BJ (cell line): ENCODE results near the gene MIF. TPM values are rescaled to one million over a fixed set of nuclear protein-coding genes. Genes with fewer than 3 reads are reported as not detected.
"Not testable (repeated sequence)": the region's sequence is repeated elsewhere in the genome, so short reads cannot be mapped to it uniquely, and the experiment has no call there.

ENCODE experiments used
- CTCF ChIA-PET: fragments of 350-600 bp; formaldehyde crosslinking; extraction: SDS; loops from one replicate; lab custom pipeline; 2021; ENCODE audit warnings: antibody characterized with exemption, inconsistent platforms; lab: Yijun Ruan, JAX
- POLR2A ChIA-PET: fragments of 300-600 bp; sonication (Branson Sonifier 250); formaldehyde crosslinking; extraction: SDS; loops from one replicate; lab custom pipeline; 2021; ENCODE audit warnings: antibody characterized with exemption; lab: Charles Lee
- DNase-seq: peaks from one replicate; pipeline ENCODE4 v3.0.0-alpha.2; 2011; ENCODE audit warnings: low read depth
- H3K27me3 ChIP-seq: 2 replicates; pipeline ENCODE4 v1.6.0; 2011; ENCODE audit warnings: low read length; ENCODE audit not compliant: control insufficient read depth, insufficient read depth
- H3K36me3 ChIP-seq: 2 replicates; pipeline ENCODE4 v1.5.1; 2011; ENCODE audit warnings: low read length; ENCODE audit not compliant: control insufficient read depth, insufficient read depth
- H3K4me3 ChIP-seq: 2 replicates; pipeline ENCODE4 v1.5.1; 2011; ENCODE audit warnings: low read depth, mild to moderate bottlenecking, control low read depth, low read length
- polyA plus RNA-seq: library from polyadenylated mRNA; depleted of rRNA; stranded (reverse); fragments of >200 nt; gene quantifications from 2 replicates; pipeline ENCODE4 v1.2.3, GENCODE V29; 2011
- TF ChIP-seq, protein P1 (sequence below): IDR thresholded peaks from 2 replicates; pipeline ENCODE4 v1.5.1; 2011; ENCODE audit warnings: low read depth, mild to moderate bottlenecking, control low read depth, inconsistent platforms, low read length, moderate library complexity; ENCODE audit not compliant: insufficient read depth

The MIF gene
- polyA plus RNA-seq, 1 experiment = 202 TPM

DNA sequence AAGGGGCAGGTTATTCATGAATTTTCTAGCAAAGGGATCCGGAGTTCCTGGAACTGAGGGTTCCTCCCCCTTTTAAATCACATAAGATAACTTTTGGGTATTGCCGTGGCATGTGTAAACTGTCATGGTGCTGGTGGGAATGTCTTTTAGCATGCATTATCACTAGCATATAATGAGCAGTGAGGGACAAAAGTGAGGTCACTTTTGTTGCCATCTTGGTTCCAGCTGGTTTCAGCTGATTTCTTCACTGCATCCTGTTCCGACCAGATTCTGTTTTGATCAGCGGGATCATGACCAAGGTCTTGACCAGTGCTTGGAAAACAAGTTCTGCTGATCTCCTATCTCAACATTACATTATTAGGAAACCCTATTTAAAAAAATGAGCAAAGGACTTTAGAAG is 7.4 kb downstream of the MIF start:
- Histone ChIP-seq H3K27me3 (no peaks in the 10 kb centered on the region), H3K4me3 (no peak overlapping the region), H3K36me3 (peaks cover 8% of the 10 kb centered on the region)
- CTCF ChIA-PET = no interaction called here
- POLR2A ChIA-PET = no interaction called here
- no peak for DNase-seq
- TF ChIP-seq, protein P1, sequence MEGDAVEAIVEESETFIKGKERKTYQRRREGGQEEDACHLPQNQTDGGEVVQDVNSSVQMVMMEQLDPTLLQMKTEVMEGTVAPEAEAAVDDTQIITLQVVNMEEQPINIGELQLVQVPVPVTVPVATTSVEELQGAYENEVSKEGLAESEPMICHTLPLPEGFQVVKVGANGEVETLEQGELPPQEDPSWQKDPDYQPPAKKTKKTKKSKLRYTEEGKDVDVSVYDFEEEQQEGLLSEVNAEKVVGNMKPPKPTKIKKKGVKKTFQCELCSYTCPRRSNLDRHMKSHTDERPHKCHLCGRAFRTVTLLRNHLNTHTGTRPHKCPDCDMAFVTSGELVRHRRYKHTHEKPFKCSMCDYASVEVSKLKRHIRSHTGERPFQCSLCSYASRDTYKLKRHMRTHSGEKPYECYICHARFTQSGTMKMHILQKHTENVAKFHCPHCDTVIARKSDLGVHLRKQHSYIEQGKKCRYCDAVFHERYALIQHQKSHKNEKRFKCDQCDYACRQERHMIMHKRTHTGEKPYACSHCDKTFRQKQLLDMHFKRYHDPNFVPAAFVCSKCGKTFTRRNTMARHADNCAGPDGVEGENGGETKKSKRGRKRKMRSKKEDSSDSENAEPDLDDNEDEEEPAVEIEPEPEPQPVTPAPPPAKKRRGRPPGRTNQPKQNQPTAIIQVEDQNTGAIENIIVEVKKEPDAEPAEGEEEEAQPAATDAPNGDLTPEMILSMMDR = no peak

GRCh38 chr22:23903328-23903971 is 9.3 kb downstream of the MIF start:
- Histone ChIP-seq H3K27me3 (no peaks in the 10 kb centered on the region), H3K4me3 (no peak overlapping the region), H3K36me3 (no peaks in the 10 kb centered on the region; the same call in none of the 2 replicates)
- TF ChIP-seq, protein P1 = no peak
- ChIA-PET CTCF (interaction anchor here (1.0 kb wide), 1 partner anchor 9 kb away, joined by 4 read pairs; the partner anchor contains the start of gene MIF), POLR2A (no interaction called here)
- no peak for DNase-seq

- CTCF ChIA-PET = no interaction called here
- POLR2A ChIA-PET = no interaction called here
- DNase-seq = no peak
- H3K36me3 ChIP-seq = no peaks in the 10 kb centered on the region; the same call in 1 of the 2 replicates
- no peak overlapping the region for H3K4me3 ChIP-seq
- TF ChIP-seq, protein P1 = no peak
- H3K27me3 ChIP-seq = no peaks in the 10 kb centered on the region
Observed at GRCh38 chr22:23904573-23905254, 10.5 kb downstream of the MIF start.

GRCh38 chr22:23906641-23907040 is 12.5 kb downstream of the MIF start:
- ChIA-PET CTCF (interaction anchor here (1.1 kb wide), 1 partner anchor 12 kb away, joined by 3 read pairs; the partner anchor contains the start of gene MIF), POLR2A (interaction anchor here (0.6 kb wide), 1 partner anchor 292 kb away, joined by 3 read pairs; no protein-coding TSS in a partner anchor)
- no peaks in the 10 kb centered on the region; the same call in 1 of the 2 replicates for H3K36me3 ChIP-seq
- TF ChIP-seq, protein P1 = no peak
- H3K27me3 ChIP-seq = no peaks in the 10 kb centered on the region
- H3K4me3 ChIP-seq = no peak overlapping the region
- no peak for DNase-seq

- H3K4me3 ChIP-seq, DNase-seq, POLR2A ChIA-PET, H3K36me3 ChIP-seq, H3K27me3 ChIP-seq: not testable (repeated sequence)
- CTCF ChIA-PET = interaction anchor here (1.1 kb wide), 1 partner anchor 13 kb away, joined by 3 read pairs; the partner anchor contains the start of gene MIF
Observed at GRCh38 chr22:23907423-23907822, 13.2 kb downstream of the MIF start.
